GM08714 (cell line): ENCODE measurements around the gene PIGK.

ENCODE experiments used
- H3K4me3 ChIP-seq: fragments of 200-500 bp; sonication (Bioruptor generic); 2 replicates; pipeline ENCODE4 v1.5.1; 2014; ENCODE audit warnings: mild to moderate bottlenecking, low read length, inconsistent platforms
- ZNF274 ChIP-seq: IDR thresholded peaks from 2 replicates; pipeline ENCODE4 v1.6.1; 2012; ENCODE audit warnings: mild to moderate bottlenecking, low read depth, low read length

The PIGK gene

DNA sequence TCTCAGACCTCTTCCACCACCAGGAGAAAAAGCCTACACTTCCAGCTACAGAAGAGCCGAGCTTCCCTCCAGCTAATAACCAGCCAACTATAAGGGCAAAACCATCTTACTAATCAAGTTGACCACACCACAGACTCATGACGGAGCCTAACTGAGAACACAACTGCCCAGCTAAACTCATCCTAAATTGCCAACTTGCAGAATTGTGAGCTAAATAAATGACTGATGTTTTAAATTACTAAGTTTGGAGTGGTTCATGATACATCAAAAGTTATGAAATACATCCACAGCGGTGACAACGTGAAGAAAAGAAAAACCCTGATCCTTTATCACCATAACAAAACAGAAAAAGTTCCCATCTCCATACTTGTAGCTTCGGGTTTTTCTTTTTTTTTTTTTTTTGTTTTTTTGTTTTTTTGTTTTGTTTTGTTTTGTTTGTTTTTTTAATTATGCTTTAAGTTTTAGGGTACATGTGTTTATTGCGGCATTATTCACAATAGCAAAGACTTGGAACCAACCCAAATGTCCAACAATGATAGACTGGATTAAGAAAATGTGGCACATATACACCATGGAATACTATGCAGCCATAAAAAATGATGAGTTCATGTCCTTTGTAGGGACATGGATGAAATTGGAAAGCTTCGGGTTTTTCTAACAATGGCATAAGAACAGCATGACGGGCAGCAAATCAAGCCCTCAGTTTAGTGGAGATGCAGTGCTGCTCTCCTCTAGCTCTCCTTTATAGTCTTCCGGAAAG is 122.6 kb downstream of the PIGK start:
- TF ChIP-seq ZNF274 = no peak
- H3K4me3 ChIP-seq = no peak overlapping the region

DNA sequence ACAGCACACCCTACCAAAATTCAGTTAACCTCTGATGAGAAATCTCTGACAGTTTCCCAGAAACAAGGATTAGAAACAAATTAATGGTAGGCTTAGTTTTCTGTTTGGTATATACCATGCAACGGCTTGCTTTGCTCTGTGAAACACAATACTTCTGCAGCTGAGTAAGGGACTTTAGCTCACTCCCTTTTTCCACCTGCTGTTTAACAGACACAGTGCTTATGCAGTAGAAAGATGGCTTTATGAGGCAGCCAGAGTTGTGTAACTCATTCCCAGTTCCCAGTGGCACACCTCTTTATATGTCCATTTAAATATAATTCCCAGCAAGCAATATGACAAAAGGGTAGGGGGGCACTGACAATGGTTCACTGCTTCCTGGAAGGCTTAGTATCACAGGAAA is 124.0 kb downstream of the PIGK start:
- no peak for TF ChIP-seq ZNF274
- no peak overlapping the region for H3K4me3 ChIP-seq

DNA sequence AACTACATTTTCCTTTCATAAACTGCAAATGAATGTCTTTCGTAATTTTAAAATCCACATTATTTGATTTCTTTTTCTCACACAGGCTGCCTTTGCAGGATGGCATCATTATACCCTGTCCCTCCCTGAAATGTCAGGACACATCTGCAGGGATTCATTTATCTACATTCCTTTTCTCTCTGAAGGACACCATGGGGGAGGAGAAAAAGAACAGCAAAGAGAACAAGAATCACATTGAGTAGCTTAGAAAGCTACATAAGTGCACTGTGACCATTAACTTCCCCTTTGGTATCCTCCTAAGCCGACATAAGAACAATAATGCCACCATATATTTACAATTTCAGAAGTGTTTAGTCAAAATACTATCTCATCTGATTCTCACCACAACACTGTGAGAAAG is 129.5 kb downstream of the PIGK start:
- H3K4me3 ChIP-seq = no peak overlapping the region
- no peak for TF ChIP-seq ZNF274

DNA sequence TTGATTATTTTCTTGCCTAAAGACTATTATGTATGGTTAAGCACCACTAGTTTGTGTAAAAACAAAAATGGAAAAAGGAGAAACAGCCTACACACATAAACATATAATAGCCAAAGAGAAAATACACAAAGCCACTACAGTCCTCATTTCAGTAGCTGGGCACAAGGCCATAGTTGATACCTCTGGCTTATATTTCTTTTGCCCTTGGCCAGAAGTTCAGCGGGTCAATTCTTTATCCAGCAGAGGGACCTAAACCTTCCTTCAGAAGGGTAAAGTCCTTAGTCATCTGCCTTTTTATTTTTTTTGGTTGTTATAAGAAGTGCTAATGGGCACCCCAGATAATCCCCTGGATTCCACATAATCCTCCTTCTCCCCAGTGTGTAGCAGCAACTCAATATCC is 134.1 kb downstream of the PIGK start:
- H3K4me3 ChIP-seq = no peak overlapping the region
- no peak for TF ChIP-seq ZNF274

- no peak for TF ChIP-seq ZNF274
- H3K4me3 ChIP-seq = no peak overlapping the region
Measured at GRCh38 chr1:77084457-77084856, 134.8 kb downstream of the PIGK start.

DNA sequence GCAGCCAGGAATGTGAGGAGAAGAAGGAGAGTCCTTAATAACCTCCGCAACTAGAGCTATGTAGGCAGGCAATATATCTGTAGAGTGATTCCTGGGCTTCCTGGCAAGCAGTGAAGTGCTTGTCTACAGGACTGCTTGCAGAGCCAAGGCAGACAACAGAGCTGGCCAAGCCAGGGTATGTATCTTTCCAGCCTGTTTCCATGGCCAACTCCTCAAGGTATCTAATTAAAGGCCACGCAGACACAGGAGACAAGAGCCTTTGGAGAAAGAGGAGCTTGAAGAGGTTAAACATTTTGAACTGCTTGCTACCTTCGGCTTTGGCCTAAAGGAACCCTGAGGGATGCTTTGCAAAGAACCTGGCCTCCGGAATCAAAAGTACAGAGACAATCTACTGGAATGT is 137.4 kb downstream of the PIGK start:
- H3K4me3 ChIP-seq = no peak overlapping the region
- TF ChIP-seq ZNF274 = no peak

DNA sequence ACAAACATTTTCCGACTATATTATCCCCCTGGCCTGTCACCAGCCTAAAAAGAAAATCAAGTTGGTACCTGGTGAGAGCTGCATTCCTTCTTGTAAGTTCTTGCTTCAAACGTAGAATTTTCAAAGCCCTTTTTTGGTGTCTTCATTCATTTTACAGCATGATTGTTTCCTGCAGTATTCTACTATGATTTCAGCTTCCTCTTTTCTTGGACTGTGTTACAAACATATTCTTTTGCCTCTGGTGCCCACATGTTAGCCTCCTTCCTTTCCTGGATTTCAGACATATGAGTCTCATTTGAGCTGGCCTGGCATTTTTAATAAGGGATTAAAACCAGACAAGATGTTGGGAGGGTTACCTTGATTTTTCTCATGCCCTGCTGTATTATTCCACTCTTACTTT is 142.5 kb downstream of the PIGK start:
- no peak for TF ChIP-seq ZNF274
- H3K4me3 ChIP-seq = no peak overlapping the region

- TF ChIP-seq ZNF274 = no peak
- H3K4me3 ChIP-seq = no peak overlapping the region
Measured at GRCh38 chr1:77068013-77068412, 151.2 kb downstream of the PIGK start.

DNA sequence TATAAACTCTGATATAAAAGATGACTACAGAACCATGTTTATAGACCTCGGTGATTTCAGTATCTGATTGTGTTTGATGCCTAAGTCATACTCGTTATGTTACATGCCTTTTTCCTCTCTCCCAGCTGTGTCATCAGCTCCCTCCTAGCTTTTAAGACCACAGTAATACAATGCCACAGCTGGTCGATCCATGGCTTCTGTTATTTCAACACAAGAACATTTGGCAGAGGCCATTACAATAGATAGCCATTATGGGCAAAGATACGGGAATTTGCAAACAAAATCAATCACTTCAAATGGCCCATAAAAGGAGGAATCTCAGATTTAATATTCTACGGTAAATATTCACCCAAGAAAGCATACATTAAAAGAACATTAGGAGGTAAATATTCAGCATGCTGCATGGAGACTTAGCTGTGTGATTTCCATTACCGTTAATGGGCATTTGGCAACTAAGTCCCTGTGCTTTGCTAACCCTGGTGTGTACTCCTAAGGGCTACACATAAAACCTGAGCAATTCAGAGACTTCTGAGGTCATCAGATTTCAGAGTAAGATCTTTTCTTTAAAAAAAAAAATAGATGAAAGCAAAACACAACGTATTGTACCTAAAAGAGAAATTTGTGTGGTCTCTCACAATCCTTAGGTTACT is 153.4 kb downstream of the PIGK start:
- no peak for TF ChIP-seq ZNF274
- H3K4me3 ChIP-seq = no peak overlapping the region

- no peak for TF ChIP-seq ZNF274
- H3K4me3 ChIP-seq = no peak overlapping the region
Measured at GRCh38 chr1:77064246-77064645, 155.0 kb downstream of the PIGK start.

DNA sequence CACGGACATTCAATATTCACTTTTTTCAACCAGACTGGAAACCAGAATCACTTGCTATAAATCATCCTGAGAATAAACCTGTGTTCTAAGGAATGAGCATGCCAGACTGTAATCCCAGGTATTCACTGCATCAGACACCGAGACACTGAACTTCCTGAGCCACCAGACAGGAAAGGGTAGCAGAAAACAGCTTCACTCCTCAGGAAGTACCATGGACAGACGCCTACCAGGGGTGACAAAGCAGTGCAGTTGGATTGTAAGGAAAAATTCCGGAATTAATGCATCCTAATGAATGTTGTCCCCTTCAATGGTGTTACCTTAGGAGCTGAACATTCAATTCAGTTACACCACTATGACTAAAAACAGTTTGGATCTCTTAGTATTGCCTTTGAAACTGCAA is 156.1 kb downstream of the PIGK start:
- no peak overlapping the region for H3K4me3 ChIP-seq
- TF ChIP-seq ZNF274 = no peak

- no peak for TF ChIP-seq ZNF274
- no peak overlapping the region for H3K4me3 ChIP-seq
Measured at GRCh38 chr1:77061162-77061561, 158.1 kb downstream of the PIGK start.

DNA sequence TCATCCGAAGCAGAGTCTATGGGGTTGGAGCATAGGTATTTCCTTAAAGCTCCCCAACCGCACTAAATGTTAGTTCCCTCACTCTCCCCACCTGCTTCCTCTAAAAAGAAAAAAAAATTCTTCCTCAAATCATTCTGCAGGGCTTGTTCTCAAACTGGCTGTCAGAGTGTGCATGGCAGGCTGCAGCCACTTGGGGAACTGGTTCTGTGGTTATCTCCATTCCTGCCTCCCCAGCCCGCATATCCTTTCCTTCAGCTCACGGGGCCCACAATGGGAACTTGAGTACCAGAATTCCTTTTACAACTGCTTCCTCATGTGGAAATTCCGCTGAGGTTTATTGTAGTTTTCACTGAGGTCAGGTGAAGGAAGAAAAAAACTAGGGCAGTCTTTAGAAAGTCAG is 159.2 kb downstream of the PIGK start:
- TF ChIP-seq ZNF274 = no peak
- no peak overlapping the region for H3K4me3 ChIP-seq

DNA sequence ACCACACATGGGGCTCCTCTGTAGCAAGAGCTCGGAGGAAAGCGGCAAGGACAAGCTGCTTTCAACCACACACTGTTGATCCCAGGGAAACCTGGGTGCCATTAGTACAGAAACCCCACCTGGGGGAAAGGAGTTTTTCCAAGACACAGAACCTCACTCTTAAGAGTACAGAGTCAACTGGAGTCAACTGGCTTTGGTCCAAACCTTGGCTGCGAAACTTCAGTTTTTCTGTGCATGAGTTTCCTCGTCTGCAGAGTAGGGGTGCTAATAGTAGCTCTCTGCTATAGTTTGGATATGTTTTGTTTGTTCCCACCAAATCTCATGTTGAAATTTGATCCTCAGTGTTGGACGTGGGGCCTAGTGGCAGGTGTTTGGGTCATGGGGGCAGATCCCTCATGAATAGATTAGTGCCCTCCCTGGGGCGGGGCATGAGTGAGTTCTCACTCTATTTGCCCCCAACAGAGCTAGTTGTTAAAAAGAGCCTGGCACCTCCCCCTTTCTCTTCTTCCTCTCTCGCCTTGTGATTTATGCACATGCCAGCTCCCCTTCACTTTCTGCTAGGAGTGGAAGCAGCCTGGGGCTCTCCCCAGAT is 161.1 kb downstream of the PIGK start:
- no peak for TF ChIP-seq ZNF274
- H3K4me3 ChIP-seq = no peak overlapping the region

GRCh38 chr1:77056525-77056924 is 162.7 kb downstream of the PIGK start:
- no peak overlapping the region for H3K4me3 ChIP-seq
- no peak for TF ChIP-seq ZNF274
